ENCODE data around the gene CCNB3.

Gene CCNB3

GRCh38 chrX:50381729-50382415, 177.3 kb downstream of the CCNB3 start:
- TF ChIP-seq SIN3A (IDR thresholded peaks at IDR 0.05; ENCODE audit: borderline replicate concordance, insufficient read depth, low read length) (no peak), FOXP2 (optimal IDR thresholded peaks at IDR 0.05; ENCODE audit: borderline replicate concordance, extremely low read depth, extremely low read length, insufficient read depth) (no peak), TAF1 (IDR thresholded peaks at IDR 0.05; ENCODE audit: borderline replicate concordance, insufficient read depth, low read length) (no peak), POLR2AphosphoS5 (IDR thresholded peaks at IDR 0.05; ENCODE audit: low read depth, low read length) (no peak), REST (IDR thresholded peaks at IDR 0.05; ENCODE audit: insufficient read depth in 1 of 2, low read depth in 2 of 2, low read length in 2 of 2) (no peak)

GRCh38 chrX:50386520-50386919, 182.0 kb downstream of the CCNB3 start:
- TF ChIP-seq REST (IDR thresholded peaks at IDR 0.05; ENCODE audit: insufficient read depth in 1 of 2, low read depth in 2 of 2, low read length in 2 of 2) (no peak), POLR2AphosphoS5 (IDR thresholded peaks at IDR 0.05; ENCODE audit: low read depth, low read length) (no peak), TAF1 (IDR thresholded peaks at IDR 0.05; ENCODE audit: borderline replicate concordance, insufficient read depth, low read length) (no peak), FOXP2 (optimal IDR thresholded peaks at IDR 0.05; ENCODE audit: borderline replicate concordance, extremely low read depth, extremely low read length, insufficient read depth) (no peak), SIN3A (IDR thresholded peaks at IDR 0.05; ENCODE audit: borderline replicate concordance, insufficient read depth, low read length) (no peak)

- no peak for TF ChIP-seq FOXP2 (optimal IDR thresholded peaks at IDR 0.05; ENCODE audit: borderline replicate concordance, extremely low read depth, extremely low read length, insufficient read depth)
Observed at GRCh38 chrX:50393902-50394301, 189.3 kb downstream of the CCNB3 start.

Measured in PFSK-1 (cell line).